GM21515 (cell line): Measurements from ENCODE around the gene ATG101.
"Not testable (repeated sequence)": the region's sequence is repeated elsewhere in the genome, so short reads cannot be mapped to it uniquely, and the experiment has no call there.

ENCODE experiments used
- ATAC-seq: cut with Tn5 transposase; IDR thresholded peaks from one replicate; pipeline ENCODE4 v1.9.1; 2021; ENCODE audit not compliant: unreplicated experiment

The ATG101 gene

GRCh38 chr12:52097045-52097666 is 27.4 kb downstream of the ATG101 start:
- ATAC-seq, result no peak

GRCh38 chr12:52104431-52105089 is 34.8 kb downstream of the ATG101 start:
- not testable (repeated sequence) for ATAC-seq

- ATAC-seq, result not testable (repeated sequence)
These were observed 46.7 kb downstream of the ATG101 start for GRCh38 chr12:52116222-52117125.

GRCh38 chr12:52117806-52118475 is 48.2 kb downstream of the ATG101 start:
- ATAC-seq, result not testable (repeated sequence)

- ATAC-seq, result no peak
These were observed 49.8 kb downstream of the ATG101 start for GRCh38 chr12:52119398-52120254.

GRCh38 chr12:52120951-52121823 is 51.4 kb downstream of the ATG101 start:
- ATAC-seq, result no peak

- no peak for ATAC-seq
These were observed 52.2 kb downstream of the ATG101 start for GRCh38 chr12:52121824-52122539.

GRCh38 chr12:52122540-52122871 is 52.7 kb downstream of the ATG101 start:
- no peak for ATAC-seq

GRCh38 chr12:52122904-52123303 is 53.1 kb downstream of the ATG101 start:
- ATAC-seq, result no peak

- no peak for ATAC-seq
These were observed 53.9 kb downstream of the ATG101 start for GRCh38 chr12:52123487-52124186.

GRCh38 chr12:52125476-52125900 is 55.7 kb downstream of the ATG101 start:
- no peak for ATAC-seq

GRCh38 chr12:52126050-52126604 is 56.3 kb downstream of the ATG101 start:
- ATAC-seq, result no peak
